ENCODE results near the gene C4orf50. TPM values are rescaled to one million over a fixed set of nuclear protein-coding genes. Genes with fewer than 3 reads are reported as not detected.

C4orf50 gene
- total RNA-seq, 1 experiment from 2014 or later = 0.17 TPM

DNA sequence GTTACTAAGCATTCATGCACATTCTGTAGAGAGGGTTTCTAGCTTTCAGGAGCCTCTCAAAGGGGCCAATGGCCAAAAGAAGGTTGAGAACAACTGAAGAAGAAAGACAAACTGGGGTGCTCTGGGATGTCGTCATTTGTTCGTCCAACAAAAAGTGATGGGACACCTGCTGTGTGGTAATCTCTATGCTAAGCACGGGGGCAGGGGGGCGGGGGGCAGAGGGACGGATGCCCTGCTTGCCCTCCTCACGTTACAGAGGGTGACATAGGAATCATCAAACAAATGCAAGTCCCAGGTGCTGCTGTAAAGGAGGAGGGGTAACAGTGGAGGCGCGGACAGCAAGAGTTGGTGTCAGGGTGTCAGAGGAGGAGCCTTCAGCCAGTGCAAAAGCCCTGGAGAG, 112.5 kb downstream of the C4orf50 start:
- no CpG with 5 or more reads among the region's 8 CpGs for WGBS (ENCODE audit: extremely low coverage, insufficient read length, low lambda C conversion rate)
- 0 out of 7 replicates have a peak overlapping the region, but pooled peaks of 1 of the 3 experiments have one; percentile 5 for H3K27ac Mint-ChIP-seq
- H3K27ac ChIP-seq (ENCODE audit: insufficient read length, low read depth, low read length) = no peak overlapping the region

More for the DNA sequence above, 112.5 kb downstream of the C4orf50 start:
- Histone ChIP-seq H3K14ac (ENCODE audit: insufficient read depth, low read length) (no peak overlapping the region), H3K9ac (ENCODE audit: extremely low read depth, insufficient read length, low read length) (no peak overlapping the region), H2BK20ac (ENCODE audit: low read depth, low read length, poor library complexity, severe bottlenecking) (no peak overlapping the region), H4K91ac (ENCODE audit: insufficient read length, low read depth, low read length) (no peak overlapping the region), H3K4me2 (ENCODE audit: insufficient read depth, insufficient read length, low read length) (peak overlapping the region; percentile 5), H2AK5ac (ENCODE audit: insufficient read length, low read length) (no peak overlapping the region), H2BK120ac (ENCODE audit: low read depth, low read length, poor library complexity, severe bottlenecking) (no peak overlapping the region), H3K23ac (ENCODE audit: insufficient read length, low read depth, low read length) (no peak overlapping the region), H2AFZ (ENCODE audit: low read length) (no peak overlapping the region), H2BK5ac (ENCODE audit: insufficient read length, low read length) (no peak overlapping the region), H3K4me1 (ENCODE audit: insufficient read depth, low read length) (peaks cover 11% of the 10 kb centered on the region; the same call in 1 of the 2 replicates), H3K79me1 (ENCODE audit: insufficient read depth, low read depth, low read length, poor library complexity, severe bottlenecking) (no peaks in the 10 kb centered on the region), H2BK12ac (ENCODE audit: insufficient read length, low read depth, low read length) (no peak overlapping the region), H3K9me3 (ENCODE audit: control insufficient read depth, low read depth, low read length) (no peaks in the 10 kb centered on the region), H3K18ac (ENCODE audit: insufficient read length, low read depth, low read length) (no peak overlapping the region), H4K5ac (ENCODE audit: insufficient read length, low read depth, low read length) (no peak overlapping the region), H4K20me1 (ENCODE audit: control insufficient read depth, insufficient read depth, insufficient read length) (no peaks in the 10 kb centered on the region), H4K8ac (replicated peaks; ENCODE audit: insufficient read length, low read depth, low read length) (no peak overlapping the region), H3T11ph (ENCODE audit: low read length) (no peak overlapping the region), H2BK15ac (ENCODE audit: low read depth, low read length) (no peak overlapping the region), H3K27me3 (ENCODE audit: insufficient read depth, low read length) (peaks cover 1% of the 10 kb centered on the region; the same call in 1 of the 2 replicates), H3K4ac (ENCODE audit: low read depth, low read length) (no peak overlapping the region), H3K56ac (ENCODE audit: insufficient read length, low read depth, low read length) (no peak overlapping the region), H3K23me2 (ENCODE audit: insufficient read length, low read depth, low read length, poor library complexity, severe bottlenecking) (no peaks in the 10 kb centered on the region), H3K79me2 (ENCODE audit: insufficient read depth, low read length) (no peaks in the 10 kb centered on the region)
- Mint-ChIP-seq H3K9me3 (peaks cover 7 to 9% of the 10 kb centered on the region in 2 experiments; a peak in 4 of 5 replicates), H3K4me1 (peaks cover 50 to 66% of the 10 kb centered on the region in 2 experiments), H3K27me3 (ENCODE audit: low read depth) (peaks cover 92% of the 10 kb centered on the region), H3K4me3 (peak overlapping the region in 1 of 2 experiments; percentile 15; a peak in 2 of 5 replicates), H3K36me3 (ENCODE audit: insufficient read depth in 1 of 3, low read depth in 3 of 3) (peaks cover 0 to 3% (median 0%) of the 10 kb centered on the region in 3 experiments; a peak in 2 of 7 replicates)
- TF ChIP-seq, protein P1, sequence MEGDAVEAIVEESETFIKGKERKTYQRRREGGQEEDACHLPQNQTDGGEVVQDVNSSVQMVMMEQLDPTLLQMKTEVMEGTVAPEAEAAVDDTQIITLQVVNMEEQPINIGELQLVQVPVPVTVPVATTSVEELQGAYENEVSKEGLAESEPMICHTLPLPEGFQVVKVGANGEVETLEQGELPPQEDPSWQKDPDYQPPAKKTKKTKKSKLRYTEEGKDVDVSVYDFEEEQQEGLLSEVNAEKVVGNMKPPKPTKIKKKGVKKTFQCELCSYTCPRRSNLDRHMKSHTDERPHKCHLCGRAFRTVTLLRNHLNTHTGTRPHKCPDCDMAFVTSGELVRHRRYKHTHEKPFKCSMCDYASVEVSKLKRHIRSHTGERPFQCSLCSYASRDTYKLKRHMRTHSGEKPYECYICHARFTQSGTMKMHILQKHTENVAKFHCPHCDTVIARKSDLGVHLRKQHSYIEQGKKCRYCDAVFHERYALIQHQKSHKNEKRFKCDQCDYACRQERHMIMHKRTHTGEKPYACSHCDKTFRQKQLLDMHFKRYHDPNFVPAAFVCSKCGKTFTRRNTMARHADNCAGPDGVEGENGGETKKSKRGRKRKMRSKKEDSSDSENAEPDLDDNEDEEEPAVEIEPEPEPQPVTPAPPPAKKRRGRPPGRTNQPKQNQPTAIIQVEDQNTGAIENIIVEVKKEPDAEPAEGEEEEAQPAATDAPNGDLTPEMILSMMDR (conservative IDR thresholded peaks at IDR 0.05) = no peak
- DNase-seq = peak; percentile 88

Measured in H9 (cell line).